Glutamatergic neuron (in vitro differentiated cells): ENCODE measurements around the gene STUM. TPM values are rescaled to one million over a fixed set of nuclear protein-coding genes. Genes with fewer than 3 reads are reported as not detected.
A peak's percentile ranks its signal among the peaks of the same experiment; 100 is the strongest.

Experiments
- DNase-seq: peaks from one replicate; pipeline ENCODE4 v3.0.0; 2022
- H3K27ac Mint-ChIP-seq: one replicate; pipeline ENCODE4 v1.8.0; 2020; ENCODE audit warnings: mild to moderate bottlenecking, mixed read lengths, inconsistent platforms; ENCODE audit not compliant: unreplicated experiment
- H3K27me3 Mint-ChIP-seq: one replicate; pipeline ENCODE4 v1.8.0; 2020; ENCODE audit warnings: mild to moderate bottlenecking, moderate library complexity, mixed read lengths, inconsistent platforms; ENCODE audit not compliant: unreplicated experiment
- H3K36me3 Mint-ChIP-seq: one replicate; pipeline ENCODE4 v1.8.0; 2020; ENCODE audit warnings: mild to moderate bottlenecking, mixed read lengths, inconsistent platforms; ENCODE audit not compliant: unreplicated experiment
- H3K4me1 Mint-ChIP-seq: one replicate; pipeline ENCODE4 v1.8.0; 2020; ENCODE audit warnings: mild to moderate bottlenecking, low read depth, mixed read lengths, inconsistent platforms; ENCODE audit not compliant: unreplicated experiment
- H3K4me3 Mint-ChIP-seq: one replicate; pipeline ENCODE4 v1.8.0; 2020; ENCODE audit warnings: mild to moderate bottlenecking, mixed read lengths, inconsistent platforms; ENCODE audit not compliant: unreplicated experiment
- H3K9me3 Mint-ChIP-seq: one replicate; pipeline ENCODE4 v1.8.0; 2020; ENCODE audit warnings: mild to moderate bottlenecking, moderate library complexity, mixed read lengths, inconsistent platforms; ENCODE audit not compliant: unreplicated experiment
- total RNA-seq: library from RNA; stranded (reverse); fragmentation: NEBNext Ultra II Directional; extraction: Animal tissue kit (Norgen Biotek cat#: 25700); gene quantifications from one replicate; pipeline ENCODE4 v1.2.1, GENCODE V29; 2021; ENCODE audit not compliant: unreplicated experiment
- TF ChIP-seq, protein P1 (sequence below): fragments of 200-600 bp; sonication (generic); IDR thresholded peaks from one replicate; pipeline ENCODE4 v1.5.0; 2021; ENCODE audit not compliant: partially characterized antibody, unreplicated experiment

STUM gene
- total RNA-seq, 1 donor from 2014 or later: 11.0 TPM

DNA sequence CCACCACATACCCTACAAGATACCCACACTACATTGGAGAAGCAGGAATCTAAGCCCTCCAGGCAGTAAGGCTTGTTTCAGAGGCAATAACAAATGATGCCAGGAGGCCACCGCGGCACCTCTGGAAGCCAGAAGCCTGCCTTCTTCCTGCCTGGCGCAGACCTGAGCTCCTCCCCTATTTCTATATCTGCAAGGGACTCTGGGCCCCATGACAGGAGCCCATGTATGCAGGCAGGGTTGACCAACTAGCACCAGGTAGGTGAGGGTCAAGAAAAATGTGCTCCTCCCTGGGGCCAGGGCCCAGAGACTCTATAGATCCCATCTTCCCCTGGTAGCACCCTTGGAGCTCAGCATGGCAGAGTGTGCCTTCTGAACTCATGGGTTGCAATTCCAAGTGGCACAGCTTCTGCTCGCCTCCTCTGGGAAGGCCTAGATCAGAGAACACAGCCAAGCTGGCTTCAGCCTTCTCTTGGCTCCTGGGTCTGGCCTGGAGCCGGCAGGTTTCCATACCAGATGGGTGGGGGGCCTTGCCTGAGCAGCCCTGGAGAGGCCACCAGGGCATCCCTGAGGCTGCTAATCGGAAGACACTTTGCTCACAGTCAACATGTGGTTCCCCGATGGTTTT lies 85.1 kb downstream of the STUM start:
- no peak for DNase-seq
- Mint-ChIP-seq H3K9me3 (peaks cover 8% of the 10 kb centered on the region), H3K4me3 (no peak overlapping the region), H3K4me1 (peaks cover 30% of the 10 kb centered on the region), H3K36me3 (no peaks in the 10 kb centered on the region), H3K27me3 (no peaks in the 10 kb centered on the region), H3K27ac (no peak overlapping the region)
- TF ChIP-seq, protein P1, sequence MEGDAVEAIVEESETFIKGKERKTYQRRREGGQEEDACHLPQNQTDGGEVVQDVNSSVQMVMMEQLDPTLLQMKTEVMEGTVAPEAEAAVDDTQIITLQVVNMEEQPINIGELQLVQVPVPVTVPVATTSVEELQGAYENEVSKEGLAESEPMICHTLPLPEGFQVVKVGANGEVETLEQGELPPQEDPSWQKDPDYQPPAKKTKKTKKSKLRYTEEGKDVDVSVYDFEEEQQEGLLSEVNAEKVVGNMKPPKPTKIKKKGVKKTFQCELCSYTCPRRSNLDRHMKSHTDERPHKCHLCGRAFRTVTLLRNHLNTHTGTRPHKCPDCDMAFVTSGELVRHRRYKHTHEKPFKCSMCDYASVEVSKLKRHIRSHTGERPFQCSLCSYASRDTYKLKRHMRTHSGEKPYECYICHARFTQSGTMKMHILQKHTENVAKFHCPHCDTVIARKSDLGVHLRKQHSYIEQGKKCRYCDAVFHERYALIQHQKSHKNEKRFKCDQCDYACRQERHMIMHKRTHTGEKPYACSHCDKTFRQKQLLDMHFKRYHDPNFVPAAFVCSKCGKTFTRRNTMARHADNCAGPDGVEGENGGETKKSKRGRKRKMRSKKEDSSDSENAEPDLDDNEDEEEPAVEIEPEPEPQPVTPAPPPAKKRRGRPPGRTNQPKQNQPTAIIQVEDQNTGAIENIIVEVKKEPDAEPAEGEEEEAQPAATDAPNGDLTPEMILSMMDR: no peak

GRCh38 chr1:226634166-226634588 lies 85.6 kb downstream of the STUM start:
- Mint-ChIP-seq H3K9me3 (peaks cover 5% of the 10 kb centered on the region), H3K27ac (no peak overlapping the region), H3K4me3 (no peak overlapping the region), H3K36me3 (no peaks in the 10 kb centered on the region), H3K4me1 (peaks cover 30% of the 10 kb centered on the region), H3K27me3 (no peaks in the 10 kb centered on the region)
- TF ChIP-seq, protein P1: peak; percentile 97
- peak; percentile 90 for DNase-seq

- H3K27me3 Mint-ChIP-seq: no peaks in the 10 kb centered on the region
Observed at GRCh38 chr1:226634611-226635246, 86.2 kb downstream of the STUM start.

GRCh38 chr1:226635456-226635941 lies 86.9 kb downstream of the STUM start:
- peaks cover 5% of the 10 kb centered on the region for H3K9me3 Mint-ChIP-seq

More at GRCh38 chr1:226634611-226635246, 86.2 kb downstream of the STUM start:
- DNase-seq: no peak
- H3K27ac Mint-ChIP-seq: no peak overlapping the region
- H3K9me3 Mint-ChIP-seq: peaks cover 5% of the 10 kb centered on the region
- TF ChIP-seq, protein P1: no peak
- no peak overlapping the region for H3K4me3 Mint-ChIP-seq
- no peaks in the 10 kb centered on the region for H3K36me3 Mint-ChIP-seq
- H3K4me1 Mint-ChIP-seq: peaks cover 30% of the 10 kb centered on the region

GRCh38 chr1:226636847-226637096 lies 88.2 kb downstream of the STUM start:
- H3K9me3 Mint-ChIP-seq: peaks cover 5% of the 10 kb centered on the region
- no peaks in the 10 kb centered on the region for H3K36me3 Mint-ChIP-seq
- no peak overlapping the region for H3K4me3 Mint-ChIP-seq
- peaks cover 33% of the 10 kb centered on the region for H3K4me1 Mint-ChIP-seq
- DNase-seq: no peak
- no peak overlapping the region for H3K27ac Mint-ChIP-seq
- TF ChIP-seq, protein P1: no peak
- H3K27me3 Mint-ChIP-seq: no peaks in the 10 kb centered on the region

More at GRCh38 chr1:226635456-226635941, 86.9 kb downstream of the STUM start:
- TF ChIP-seq, protein P1: no peak
- Mint-ChIP-seq H3K4me1 (peaks cover 32% of the 10 kb centered on the region), H3K27me3 (no peaks in the 10 kb centered on the region), H3K4me3 (no peak overlapping the region), H3K36me3 (no peaks in the 10 kb centered on the region), H3K27ac (no peak overlapping the region)
- DNase-seq: no peak
